Measurements from ENCODE around the gene MRPS10.
"Not testable (repeated sequence)": the region's sequence is repeated elsewhere in the genome, so short reads cannot be mapped to it uniquely, and the experiment has no call there.

MRPS10 gene

GRCh38 chr6:42200035-42200434, 17.6 kb downstream of the MRPS10 start:
- no peak overlapping the region for H3K4me3 ChIP-seq (ENCODE audit: low read depth, low read length)
- DNase-seq (ENCODE audit: low read depth): no peak
- no peak for TF ChIP-seq CTCF (IDR thresholded peaks at IDR 0.05; ENCODE audit: low read depth, low read length, missing control alignments)

GRCh38 chr6:42199106-42199981, 18.3 kb downstream of the MRPS10 start:
- no peak overlapping the region for H3K4me3 ChIP-seq (ENCODE audit: low read depth, low read length)
- no peak for TF ChIP-seq CTCF (IDR thresholded peaks at IDR 0.05; ENCODE audit: low read depth, low read length, missing control alignments)
- DNase-seq (ENCODE audit: low read depth): no peak

GRCh38 chr6:42197555-42198362, 19.9 kb downstream of the MRPS10 start:
- TF ChIP-seq CTCF (IDR thresholded peaks at IDR 0.05; ENCODE audit: low read depth, low read length, missing control alignments): no peak
- H3K4me3 ChIP-seq (ENCODE audit: low read depth, low read length): no peak overlapping the region
- no peak for DNase-seq (ENCODE audit: low read depth)

GRCh38 chr6:42195415-42195814, 22.2 kb downstream of the MRPS10 start:
- H3K4me3 ChIP-seq (ENCODE audit: low read depth, low read length): no peak overlapping the region
- DNase-seq (ENCODE audit: low read depth): no peak
- no peak for TF ChIP-seq CTCF (IDR thresholded peaks at IDR 0.05; ENCODE audit: low read depth, low read length, missing control alignments)

- no peak for TF ChIP-seq CTCF (IDR thresholded peaks at IDR 0.05; ENCODE audit: low read depth, low read length, missing control alignments)
- no peak overlapping the region for H3K4me3 ChIP-seq (ENCODE audit: low read depth, low read length)
- no peak for DNase-seq (ENCODE audit: low read depth)
These were observed 23.6 kb downstream of the MRPS10 start for GRCh38 chr6:42194056-42194455.

- no peak for DNase-seq (ENCODE audit: low read depth)
These were observed 24.2 kb downstream of the MRPS10 start for GRCh38 chr6:42193491-42193894.

GRCh38 chr6:42192385-42192784, 25.3 kb downstream of the MRPS10 start:
- DNase-seq (ENCODE audit: low read depth); H3K4me3 ChIP-seq (ENCODE audit: low read depth, low read length): not testable (repeated sequence)

More at GRCh38 chr6:42193491-42193894, 24.2 kb downstream of the MRPS10 start:
- H3K4me3 ChIP-seq (ENCODE audit: low read depth, low read length): no peak overlapping the region
- no peak for TF ChIP-seq CTCF (IDR thresholded peaks at IDR 0.05; ENCODE audit: low read depth, low read length, missing control alignments)

All from GM12864 (cell line).